Stimulated activated memory B cell treated with anti-CD40 and anti-IgM and Interleukin-4, amounts not matched to agents 10 μg/mL and 1 μg/mL and 100 μg/mL, for 72 hours (primary cell): ENCODE results near the gene PLA2G12A.

Experiments
- ATAC-seq: fragments of 150-1000 bp; cut with Tn5 transposase; 2 replicates; pipeline ENCODE4 v1.10.0; 2021
- H3K27ac Mint-ChIP-seq: one replicate; pipeline ENCODE4 v1.8.0; 2022; ENCODE audit warnings: mild to moderate bottlenecking, mixed read lengths
- H3K27me3 Mint-ChIP-seq: one replicate; pipeline ENCODE4 v1.8.0; 2022; ENCODE audit warnings: mixed read lengths
- H3K36me3 Mint-ChIP-seq: one replicate; pipeline ENCODE4 v1.8.0; 2022; ENCODE audit warnings: mixed read lengths
- H3K4me1 Mint-ChIP-seq: one replicate; pipeline ENCODE4 v1.8.0; 2022; ENCODE audit warnings: mixed read lengths
- H3K4me3 Mint-ChIP-seq: one replicate; pipeline ENCODE4 v1.8.0; 2022; ENCODE audit warnings: mild to moderate bottlenecking, moderate library complexity, mixed read lengths
- H3K9me3 Mint-ChIP-seq: one replicate; pipeline ENCODE4 v1.8.0; 2022; ENCODE audit warnings: mixed read lengths

The PLA2G12A gene

DNA sequence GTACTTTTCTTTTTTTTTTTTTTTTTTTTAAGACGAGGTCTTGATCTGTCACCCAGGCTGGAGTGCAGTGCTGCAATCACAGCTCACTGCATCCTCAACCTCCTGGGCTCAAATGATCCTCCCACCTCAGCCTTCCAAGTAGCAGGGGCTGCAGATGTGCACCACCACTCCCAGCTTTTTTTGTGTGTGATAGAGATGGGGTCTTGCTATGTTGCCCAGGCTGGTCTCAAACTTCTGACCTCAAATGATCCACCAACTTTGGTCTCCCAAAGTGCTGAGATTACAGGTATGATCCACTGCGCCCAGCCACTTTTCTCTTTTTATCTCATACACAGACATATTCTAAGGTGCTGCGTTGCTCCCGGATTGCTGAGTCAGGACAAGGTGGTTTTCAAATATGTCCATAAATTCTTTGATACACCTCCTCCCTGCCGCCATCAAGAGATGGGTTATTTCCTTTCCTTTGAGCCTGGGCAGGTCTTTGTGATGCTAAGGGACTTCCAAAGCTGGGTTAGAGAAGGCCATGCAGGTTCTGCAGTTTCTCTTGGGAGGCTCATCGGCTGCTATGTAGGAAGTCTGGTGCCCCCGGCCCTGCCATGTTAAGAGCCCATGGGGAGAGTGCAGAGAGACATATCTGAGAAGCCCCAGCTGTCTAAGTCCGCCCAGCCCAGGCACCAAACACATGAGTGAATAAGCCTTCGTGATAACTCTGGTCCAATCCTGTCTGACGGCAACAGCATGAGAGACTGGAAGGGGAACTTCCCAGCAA is 8.4 kb upstream of the PLA2G12A start:
- no peaks in the 10 kb centered on the region for H3K4me1 Mint-ChIP-seq
- H3K36me3 Mint-ChIP-seq, result no peaks in the 10 kb centered on the region
- H3K9me3 Mint-ChIP-seq, result no peaks in the 10 kb centered on the region
- ATAC-seq, result no peak
- H3K4me3 Mint-ChIP-seq, result no peak overlapping the region
- peaks cover 14% of the 10 kb centered on the region for H3K27me3 Mint-ChIP-seq
- H3K27ac Mint-ChIP-seq, result no peak overlapping the region

DNA sequence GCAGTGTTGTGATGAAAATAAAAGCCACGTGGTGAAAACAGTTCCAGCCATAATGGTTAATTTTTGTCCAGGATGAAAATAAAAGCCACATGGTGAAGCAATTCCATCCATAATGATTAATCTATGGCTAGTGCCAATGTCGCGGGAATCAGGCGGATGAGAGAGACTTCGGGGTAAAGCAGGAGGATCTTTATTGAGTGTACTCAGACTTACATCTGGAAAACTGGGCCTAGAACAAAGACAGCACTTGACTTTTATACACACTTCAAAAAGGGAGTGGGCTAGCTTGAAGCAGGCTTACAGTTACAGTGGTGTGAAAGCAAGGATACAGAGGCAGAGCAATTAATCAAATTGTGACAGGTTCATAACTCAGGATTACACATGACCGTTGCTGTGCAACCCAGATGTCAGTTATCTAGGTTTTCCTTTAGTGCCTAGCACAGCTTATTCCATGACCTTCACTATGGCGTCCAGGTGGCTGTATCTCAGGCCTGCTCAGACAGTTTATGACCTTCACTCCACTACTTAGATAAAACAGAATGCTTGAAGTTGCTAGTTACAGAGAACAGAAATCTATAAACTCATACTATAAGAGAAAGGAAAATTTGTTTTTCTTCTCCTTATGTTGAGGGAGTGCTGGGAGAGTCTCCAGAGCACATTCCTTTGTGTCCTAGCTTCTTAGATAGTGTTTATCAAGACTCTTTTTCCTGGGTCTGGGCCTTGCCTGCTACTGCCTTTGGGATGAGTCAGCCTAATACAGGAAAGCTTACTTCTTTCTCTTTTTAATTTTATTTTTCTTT is 5.9 kb upstream of the PLA2G12A start:
- Mint-ChIP-seq H3K27me3 (peaks cover 14% of the 10 kb centered on the region), H3K9me3 (no peaks in the 10 kb centered on the region), H3K4me1 (no peaks in the 10 kb centered on the region), H3K4me3 (no peak overlapping the region), H3K36me3 (no peaks in the 10 kb centered on the region), H3K27ac (no peak overlapping the region)
- no peak for ATAC-seq

DNA sequence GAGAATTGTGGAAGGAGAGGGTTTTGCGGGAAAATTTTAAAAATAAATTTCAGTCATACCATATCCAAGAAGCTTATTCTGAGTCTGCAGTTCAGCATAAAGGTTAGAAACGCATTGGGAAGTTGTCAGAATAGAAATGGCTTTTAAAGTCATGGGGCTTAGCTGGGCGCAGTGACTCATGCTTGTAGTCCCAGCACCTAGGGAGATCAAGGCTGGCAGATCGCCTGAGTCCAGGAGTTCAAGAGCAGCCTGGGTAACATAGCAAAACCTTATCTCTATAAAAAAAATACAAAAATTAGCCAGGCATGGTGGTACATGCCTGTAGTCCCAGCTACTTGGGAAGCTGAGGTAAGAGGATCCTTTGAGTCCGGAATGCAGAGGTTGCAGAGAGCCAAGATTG is 3.9 kb upstream of the PLA2G12A start:
- Mint-ChIP-seq H3K9me3 (no peaks in the 10 kb centered on the region), H3K27ac (no peak overlapping the region), H3K27me3 (peaks cover under 1% of the 10 kb centered on the region), H3K36me3 (no peaks in the 10 kb centered on the region), H3K4me1 (peaks cover 5% of the 10 kb centered on the region), H3K4me3 (no peak overlapping the region)
- ATAC-seq, result no peak

GRCh38 chr4:109730619-109731545 is 1.0 kb upstream of the PLA2G12A start:
- H3K36me3 Mint-ChIP-seq, result peaks cover 9% of the 10 kb centered on the region
- no peaks in the 10 kb centered on the region for H3K9me3 Mint-ChIP-seq
- H3K27ac Mint-ChIP-seq, result peak overlapping the region; percentile 69
- no peaks in the 10 kb centered on the region for H3K27me3 Mint-ChIP-seq
- ATAC-seq, result no peak
- peaks cover 12% of the 10 kb centered on the region for H3K4me1 Mint-ChIP-seq
- peak overlapping the region; percentile 86 for H3K4me3 Mint-ChIP-seq

DNA sequence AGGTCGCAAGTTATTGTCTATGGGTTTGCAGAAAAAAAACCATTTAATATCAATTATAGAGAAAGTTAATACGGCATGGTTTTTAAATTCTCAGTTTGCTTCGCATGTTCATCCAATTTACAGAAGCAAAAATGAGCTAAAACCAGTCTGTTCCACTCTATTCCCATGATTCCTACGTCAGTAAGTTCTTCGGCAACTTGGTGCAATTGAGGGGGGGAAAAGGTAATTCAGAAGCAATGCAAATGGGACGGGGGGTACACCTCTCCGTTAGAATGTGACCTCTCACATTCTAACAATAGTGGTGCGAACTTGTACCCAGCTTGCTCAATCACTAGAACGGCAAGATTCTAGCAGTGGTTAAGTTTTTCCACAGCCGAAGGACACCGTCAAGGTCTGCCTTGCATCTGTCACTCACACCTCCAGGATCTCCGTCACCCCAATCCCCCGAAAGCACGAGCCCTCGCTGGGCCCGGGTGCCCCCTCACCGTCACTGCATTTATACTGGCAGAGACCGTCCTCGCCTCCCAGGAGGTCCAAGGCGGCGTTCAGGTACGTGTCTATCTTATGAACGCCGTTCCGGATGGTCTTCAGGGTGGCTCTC is 653 bp downstream of the PLA2G12A start:
- H3K36me3 Mint-ChIP-seq, result peaks cover 12% of the 10 kb centered on the region
- peak overlapping the region; percentile 69 for H3K27ac Mint-ChIP-seq
- H3K27me3 Mint-ChIP-seq, result no peaks in the 10 kb centered on the region
- ATAC-seq, result no peak
- no peaks in the 10 kb centered on the region for H3K9me3 Mint-ChIP-seq
- H3K4me1 Mint-ChIP-seq, result peaks cover 12% of the 10 kb centered on the region
- peak overlapping the region; percentile 91 for H3K4me3 Mint-ChIP-seq

DNA sequence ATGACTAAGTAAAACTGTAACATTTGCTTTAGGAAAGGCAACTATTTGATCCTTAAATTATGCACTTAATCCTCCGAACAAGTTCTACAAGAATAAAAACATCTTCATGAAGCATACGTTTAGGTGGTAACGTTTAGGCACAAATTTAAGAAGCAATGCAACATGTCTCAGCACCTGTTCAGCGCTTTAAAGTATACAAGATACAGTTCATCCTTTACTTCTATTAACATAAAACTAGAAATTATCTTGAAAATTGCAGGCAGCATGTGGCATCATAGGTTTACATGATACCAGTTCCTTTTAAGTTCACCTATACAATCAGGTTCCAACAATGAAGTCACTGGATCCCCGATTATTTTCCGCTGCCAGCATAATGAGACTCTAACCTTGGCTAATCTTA is 1.5 kb downstream of the PLA2G12A start:
- Mint-ChIP-seq H3K4me3 (no peak overlapping the region), H3K27me3 (no peaks in the 10 kb centered on the region), H3K4me1 (peaks cover 12% of the 10 kb centered on the region), H3K36me3 (peaks cover 12% of the 10 kb centered on the region), H3K27ac (no peak overlapping the region), H3K9me3 (no peaks in the 10 kb centered on the region)
- no peak for ATAC-seq

DNA sequence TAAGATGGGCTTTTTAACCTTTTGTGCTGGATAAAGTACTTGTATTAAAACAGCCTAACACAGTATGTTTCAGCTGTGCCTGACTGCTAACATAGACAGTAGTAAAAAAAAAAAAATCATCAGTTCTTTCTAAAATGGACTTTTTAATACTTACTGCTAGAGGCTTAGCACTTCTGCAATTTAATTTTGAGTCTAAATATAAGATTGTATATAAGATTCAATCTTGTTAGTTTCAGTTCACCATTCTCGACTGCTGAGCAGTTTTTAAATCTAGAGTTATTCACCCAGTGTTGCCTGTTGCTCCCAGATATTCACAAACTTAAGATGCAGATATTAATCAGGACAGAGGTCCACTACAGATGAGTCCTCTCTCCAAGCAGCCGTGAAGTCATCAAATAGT is 6.8 kb downstream of the PLA2G12A start:
- Mint-ChIP-seq H3K27ac (no peak overlapping the region), H3K4me1 (peaks cover 5% of the 10 kb centered on the region)
- ATAC-seq, result no peak

DNA sequence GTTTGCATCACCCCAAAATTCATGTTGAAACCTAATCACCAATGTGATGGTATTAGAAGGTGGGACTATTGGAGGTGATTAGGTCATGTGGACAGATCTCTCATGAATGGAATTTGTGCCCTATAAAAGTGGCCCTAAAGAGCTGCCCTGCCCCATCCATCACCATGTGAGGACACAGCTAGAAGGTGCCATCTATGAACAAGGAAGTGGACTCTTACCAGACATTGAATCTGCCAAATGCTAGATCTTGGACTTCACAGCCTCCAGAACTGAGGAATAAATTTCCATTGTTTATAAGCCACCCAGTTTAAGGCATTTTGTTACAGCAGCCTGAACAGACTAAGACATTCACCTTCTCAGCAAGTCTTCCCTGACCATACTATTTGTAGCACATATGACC is 7.5 kb downstream of the PLA2G12A start:
- H3K4me3 Mint-ChIP-seq, result no peak overlapping the region
- no peak overlapping the region for H3K27ac Mint-ChIP-seq
- H3K27me3 Mint-ChIP-seq, result no peaks in the 10 kb centered on the region
- ATAC-seq, result no peak
- H3K4me1 Mint-ChIP-seq, result no peaks in the 10 kb centered on the region
- peaks cover 8% of the 10 kb centered on the region for H3K36me3 Mint-ChIP-seq
- H3K9me3 Mint-ChIP-seq, result no peaks in the 10 kb centered on the region

More for the DNA sequence above, 6.8 kb downstream of the PLA2G12A start:
- Mint-ChIP-seq H3K36me3 (peaks cover 12% of the 10 kb centered on the region), H3K4me3 (no peak overlapping the region), H3K9me3 (no peaks in the 10 kb centered on the region), H3K27me3 (no peaks in the 10 kb centered on the region)

DNA sequence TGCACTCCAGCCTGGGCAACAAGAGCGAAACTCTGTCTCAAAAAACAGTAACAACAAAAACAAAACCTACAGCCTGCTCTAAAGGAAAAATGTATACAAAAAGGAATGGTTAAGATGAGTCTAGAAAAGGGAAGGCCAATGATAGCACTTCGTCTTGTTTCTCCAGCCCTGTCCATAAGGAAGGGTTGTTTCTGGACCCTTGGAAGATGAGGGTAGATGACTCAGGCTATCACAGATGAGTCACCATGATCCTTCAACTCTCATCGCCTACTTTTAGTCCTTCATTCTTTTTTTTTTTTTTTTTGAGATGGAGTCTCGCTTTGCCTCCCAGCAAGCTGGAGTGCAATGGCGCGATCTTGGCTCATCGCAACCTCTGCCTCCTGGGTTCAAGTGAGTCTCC is 8.8 kb downstream of the PLA2G12A start:
- Mint-ChIP-seq H3K4me1 (no peaks in the 10 kb centered on the region), H3K9me3 (no peaks in the 10 kb centered on the region), H3K4me3 (no peak overlapping the region), H3K27me3 (no peaks in the 10 kb centered on the region), H3K27ac (no peak overlapping the region), H3K36me3 (peaks cover 9% of the 10 kb centered on the region)
- no peak for ATAC-seq

DNA sequence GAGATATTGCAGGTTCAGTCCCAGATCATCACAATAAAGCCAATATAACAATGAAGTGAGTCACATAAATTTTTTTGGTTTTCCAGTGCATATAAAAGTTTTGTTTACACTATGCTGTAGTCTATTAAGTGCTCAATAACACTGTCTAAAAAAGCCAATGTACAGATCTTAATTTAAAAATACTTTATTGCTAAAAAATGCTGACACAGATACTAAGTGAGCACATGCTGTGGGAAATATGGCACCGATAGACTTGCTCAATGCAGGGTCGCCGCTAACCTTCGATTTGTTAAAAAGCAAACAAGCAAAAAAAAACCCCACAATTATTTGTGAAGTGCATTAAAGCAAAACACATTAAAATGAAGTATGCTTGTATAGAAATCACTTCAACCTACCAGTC is 10.3 kb downstream of the PLA2G12A start:
- no peak for ATAC-seq
- no peaks in the 10 kb centered on the region for H3K27me3 Mint-ChIP-seq
- H3K4me1 Mint-ChIP-seq, result no peaks in the 10 kb centered on the region
- peaks cover 5% of the 10 kb centered on the region for H3K36me3 Mint-ChIP-seq
- no peak overlapping the region for H3K4me3 Mint-ChIP-seq
- no peaks in the 10 kb centered on the region for H3K9me3 Mint-ChIP-seq
- H3K27ac Mint-ChIP-seq, result no peak overlapping the region

DNA sequence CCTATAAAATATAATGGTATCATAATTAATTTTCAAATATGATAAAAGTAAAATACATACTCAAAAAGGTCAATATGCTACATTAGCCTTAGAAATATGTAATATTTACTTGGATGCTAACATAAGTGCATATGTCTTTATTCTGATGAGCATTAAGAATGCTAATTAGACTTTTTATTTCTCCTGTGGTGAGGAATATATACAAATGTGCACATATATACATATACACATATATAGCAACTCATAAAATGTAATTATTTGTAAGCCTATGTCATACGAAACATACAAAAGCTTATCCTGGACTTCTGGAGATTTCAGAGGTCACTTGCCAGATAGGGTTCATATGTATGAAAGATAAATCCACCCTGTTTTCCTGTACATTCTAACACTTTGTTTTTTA is 11.1 kb downstream of the PLA2G12A start:
- Mint-ChIP-seq H3K27ac (no peak overlapping the region), H3K36me3 (peaks cover 5% of the 10 kb centered on the region), H3K27me3 (no peaks in the 10 kb centered on the region), H3K9me3 (no peaks in the 10 kb centered on the region), H3K4me3 (no peak overlapping the region), H3K4me1 (no peaks in the 10 kb centered on the region)
- ATAC-seq, result no peak

GRCh38 chr4:109713500-109713899 is 16.4 kb downstream of the PLA2G12A start:
- Mint-ChIP-seq H3K27me3 (no peaks in the 10 kb centered on the region), H3K4me1 (no peaks in the 10 kb centered on the region), H3K27ac (no peak overlapping the region), H3K4me3 (no peak overlapping the region), H3K9me3 (no peaks in the 10 kb centered on the region), H3K36me3 (peaks cover 5% of the 10 kb centered on the region)
- no peak for ATAC-seq

DNA sequence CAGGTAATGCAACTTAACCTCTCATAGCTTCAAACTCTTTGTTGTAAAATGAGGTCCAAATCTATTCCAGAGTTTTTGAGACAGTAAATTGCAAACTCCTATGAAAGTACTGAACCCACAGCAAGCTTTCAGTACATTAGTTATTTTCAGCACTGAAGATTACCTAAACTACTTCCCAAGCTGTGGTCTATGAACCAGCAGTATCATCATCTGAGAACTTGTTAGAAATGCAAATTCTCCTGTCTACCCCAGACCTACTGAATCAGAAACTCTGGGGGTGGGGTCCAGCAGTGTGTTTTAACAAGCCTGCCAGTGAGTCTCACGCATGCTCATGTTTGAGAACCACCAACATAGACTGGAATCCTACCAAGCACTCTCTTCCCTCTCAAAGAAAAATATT is 20.9 kb downstream of the PLA2G12A start:
- Mint-ChIP-seq H3K4me1 (peaks cover 2% of the 10 kb centered on the region), H3K27me3 (no peaks in the 10 kb centered on the region), H3K9me3 (no peaks in the 10 kb centered on the region), H3K4me3 (no peak overlapping the region), H3K36me3 (no peaks in the 10 kb centered on the region), H3K27ac (no peak overlapping the region)
- no peak for ATAC-seq

- H3K27ac Mint-ChIP-seq, result no peak overlapping the region
- H3K4me1 Mint-ChIP-seq, result peaks cover 8% of the 10 kb centered on the region
- no peaks in the 10 kb centered on the region for H3K27me3 Mint-ChIP-seq
- H3K9me3 Mint-ChIP-seq, result no peaks in the 10 kb centered on the region
- no peak overlapping the region for H3K4me3 Mint-ChIP-seq
- no peaks in the 10 kb centered on the region for H3K36me3 Mint-ChIP-seq
- no peak for ATAC-seq
These were observed 21.4 kb downstream of the PLA2G12A start for GRCh38 chr4:109708435-109708834.
